Activated gamma-delta T cell treated with Interleukin-2 at 50 U/mL for 16 hours (primary cell): ENCODE data around the gene KIAA1755.

ENCODE experiments used
- DNase-seq: peaks from one replicate; pipeline ENCODE4 v3.0.0-alpha.2; 2020

Gene KIAA1755

DNA sequence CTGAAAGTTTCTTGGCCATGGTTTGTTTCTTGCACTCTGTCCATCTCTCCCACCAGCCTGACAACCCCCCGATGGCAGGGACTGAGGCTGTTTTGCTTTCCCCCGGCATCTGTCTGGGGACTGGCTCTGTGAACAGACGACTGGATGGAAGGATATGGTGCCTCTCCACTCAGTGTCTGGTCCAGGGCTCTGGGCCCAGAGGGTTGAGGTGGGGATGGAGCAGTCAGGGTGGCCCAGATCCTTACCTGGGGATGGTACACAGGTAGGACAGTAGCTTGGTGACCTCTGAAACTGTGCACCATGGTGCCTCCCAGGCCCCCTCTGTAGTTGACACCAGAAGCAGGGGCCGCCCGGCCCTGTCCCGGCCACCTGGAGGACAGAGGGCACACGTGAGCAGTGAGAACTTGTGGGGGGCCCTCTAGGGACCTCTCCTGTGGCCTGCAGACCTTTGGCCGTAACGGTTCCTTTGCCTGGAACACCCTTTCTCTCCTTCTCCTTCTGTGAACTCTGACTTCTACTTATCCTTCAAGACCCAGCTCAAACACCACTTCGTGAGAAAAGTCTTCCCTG, 29.5 kb downstream of the KIAA1755 start:
- no peak for DNase-seq

DNA sequence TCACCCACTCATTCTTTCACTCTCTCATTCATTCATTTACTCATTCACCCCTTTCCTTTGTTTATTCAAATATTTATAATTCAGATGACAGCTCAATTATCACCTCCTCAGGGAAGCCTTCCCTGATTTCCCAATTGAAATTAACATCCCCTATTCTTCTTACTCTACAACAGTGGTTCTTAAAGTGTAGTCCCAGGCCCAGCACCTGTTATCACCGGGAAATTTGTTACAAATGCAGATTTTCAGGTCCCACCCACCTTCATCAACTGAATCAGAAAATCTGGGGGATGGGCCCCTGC, 30.3 kb downstream of the KIAA1755 start:
- no peak for DNase-seq

DNA sequence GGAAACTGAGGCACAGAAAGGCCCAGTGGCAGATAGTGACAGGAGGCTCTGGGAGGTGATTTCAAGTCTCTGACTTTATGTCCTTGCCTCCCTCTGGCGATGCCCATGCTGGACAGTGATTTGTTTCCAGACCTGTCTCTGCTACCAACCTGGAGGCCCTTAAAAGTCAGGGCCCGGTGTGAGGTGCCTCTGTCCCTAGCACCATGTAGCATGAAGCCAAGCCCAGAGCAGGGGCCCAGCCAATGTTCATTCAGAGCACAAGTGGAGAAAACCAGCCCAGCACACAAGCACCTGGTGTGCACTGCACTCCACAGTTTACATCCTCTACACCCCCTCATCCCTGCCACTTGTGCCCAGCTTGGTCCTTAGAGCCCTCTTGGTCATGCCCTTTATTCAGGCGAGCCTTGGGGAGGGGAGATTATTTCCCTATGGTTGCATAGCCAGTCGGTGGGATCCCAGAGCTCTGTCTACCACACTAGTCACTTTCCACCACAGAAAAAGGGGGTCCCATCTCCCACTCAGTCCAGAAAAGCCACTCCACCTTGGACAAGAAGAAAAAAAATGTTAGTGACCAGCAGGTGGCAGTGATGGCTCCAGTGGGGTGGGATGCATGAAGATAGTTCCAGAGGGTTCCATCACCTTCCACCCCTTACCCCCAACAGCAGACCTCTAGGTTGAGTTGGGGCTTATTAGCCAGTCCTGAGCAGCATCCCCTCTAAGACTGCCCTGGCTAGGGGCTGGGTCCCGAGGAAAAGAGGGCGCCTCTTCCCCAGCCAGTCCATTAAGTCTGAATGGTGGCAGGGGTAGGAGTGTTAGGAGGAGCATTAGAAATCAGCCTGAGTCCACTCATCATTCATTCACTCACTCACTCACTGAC, 30.9 kb downstream of the KIAA1755 start:
- DNase-seq, result no peak

DNA sequence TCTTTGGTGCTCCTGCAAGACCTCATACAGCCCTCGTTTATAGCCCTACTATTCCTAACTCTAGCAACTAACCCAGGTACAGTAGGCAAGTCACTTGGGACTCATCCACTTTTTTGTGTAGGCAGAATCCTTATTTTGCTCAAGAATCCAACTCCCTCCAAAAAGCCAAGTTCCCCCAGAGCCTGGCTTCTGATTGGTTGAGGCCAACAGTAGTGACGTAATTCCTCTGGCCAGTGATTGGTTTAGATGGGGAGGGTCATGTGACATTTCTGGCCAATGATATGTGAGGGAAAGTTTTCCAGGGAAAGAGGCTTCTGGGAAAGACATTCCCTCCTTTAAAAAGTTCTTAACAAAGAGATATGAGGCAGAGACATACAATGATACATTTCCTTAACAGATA, 32.1 kb downstream of the KIAA1755 start:
- no peak for DNase-seq

DNA sequence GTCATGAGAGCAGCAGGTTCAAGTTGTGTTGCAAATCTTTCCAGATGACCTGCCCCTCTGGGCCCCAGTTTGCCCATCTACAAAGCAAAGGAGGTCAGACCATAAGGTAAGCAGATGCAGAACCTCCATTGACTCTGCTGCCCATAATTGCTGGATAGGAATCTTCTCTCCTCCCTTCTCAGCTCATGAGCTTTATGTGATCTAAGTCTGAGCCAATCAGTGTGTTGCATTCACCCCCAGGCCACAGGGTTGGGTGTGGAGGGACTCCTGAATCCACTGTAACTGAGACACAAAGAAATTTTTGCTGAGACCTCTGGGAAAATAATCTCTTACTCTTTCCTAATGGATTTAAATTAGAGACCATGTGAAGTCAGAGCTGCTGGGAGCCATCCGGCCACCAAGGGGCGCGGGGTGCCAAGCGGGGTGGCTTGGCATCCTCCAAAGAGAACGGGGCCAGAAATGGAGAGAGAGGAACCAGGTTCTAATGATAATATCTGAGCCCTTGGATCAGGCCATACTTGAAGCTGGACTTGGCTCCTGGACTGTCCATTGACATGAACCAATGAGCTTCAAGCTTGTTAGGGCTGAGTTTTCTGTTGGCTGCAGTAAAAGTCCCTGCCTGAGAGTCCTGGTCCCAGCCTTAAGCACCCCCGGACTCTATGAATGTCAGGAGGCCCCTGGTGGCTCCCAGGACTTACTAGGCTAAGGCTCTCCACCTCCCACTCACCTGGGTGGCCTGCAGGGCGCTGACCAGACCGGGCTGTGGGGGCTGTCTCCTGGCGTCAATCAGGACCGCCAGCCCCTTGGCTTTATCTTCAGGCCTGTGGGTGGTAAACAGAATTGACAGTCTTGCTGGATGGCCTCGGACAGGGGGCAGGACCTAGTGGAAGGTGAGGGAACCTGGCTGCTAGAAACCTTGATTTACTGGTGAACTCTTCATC, 32.8 kb downstream of the KIAA1755 start:
- DNase-seq, result no peak

DNA sequence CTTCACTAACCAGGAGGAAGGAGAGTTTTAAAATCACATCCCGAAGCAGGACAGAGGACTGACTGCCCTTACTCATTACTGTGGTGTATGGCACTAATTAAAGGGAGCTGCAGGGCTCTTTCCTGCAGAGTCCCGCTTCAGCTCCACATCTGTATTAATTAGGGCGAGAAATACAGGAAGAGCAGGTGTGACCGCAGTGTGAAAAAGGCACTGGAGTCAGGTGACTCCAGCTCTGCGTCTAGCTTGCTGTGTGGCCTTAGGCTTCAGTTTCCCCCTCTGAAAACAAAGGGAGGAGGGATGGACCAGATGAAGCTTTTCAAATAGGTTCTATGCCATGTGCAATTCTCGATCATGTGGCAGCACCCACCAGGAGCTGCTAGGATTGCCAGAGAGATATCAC, 34.0 kb downstream of the KIAA1755 start:
- DNase-seq, result no peak

DNA sequence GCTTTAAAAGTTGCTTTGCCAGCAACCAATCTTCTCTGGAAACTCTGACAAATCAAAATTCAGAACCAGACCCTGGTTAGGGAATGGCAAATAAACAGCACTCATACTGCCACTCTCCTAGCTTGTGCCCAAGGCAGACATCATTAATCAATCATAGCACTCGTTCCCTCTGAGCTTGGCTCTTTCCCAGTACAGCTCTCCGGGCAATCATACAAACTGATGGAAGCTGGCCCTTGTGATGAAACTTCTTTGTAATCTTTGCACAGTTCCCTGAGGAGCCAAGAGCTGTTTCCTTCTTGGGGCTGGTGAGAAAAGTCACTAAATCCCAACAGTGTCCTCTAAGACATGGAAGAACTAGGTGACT, 34.7 kb downstream of the KIAA1755 start:
- no peak for DNase-seq

DNA sequence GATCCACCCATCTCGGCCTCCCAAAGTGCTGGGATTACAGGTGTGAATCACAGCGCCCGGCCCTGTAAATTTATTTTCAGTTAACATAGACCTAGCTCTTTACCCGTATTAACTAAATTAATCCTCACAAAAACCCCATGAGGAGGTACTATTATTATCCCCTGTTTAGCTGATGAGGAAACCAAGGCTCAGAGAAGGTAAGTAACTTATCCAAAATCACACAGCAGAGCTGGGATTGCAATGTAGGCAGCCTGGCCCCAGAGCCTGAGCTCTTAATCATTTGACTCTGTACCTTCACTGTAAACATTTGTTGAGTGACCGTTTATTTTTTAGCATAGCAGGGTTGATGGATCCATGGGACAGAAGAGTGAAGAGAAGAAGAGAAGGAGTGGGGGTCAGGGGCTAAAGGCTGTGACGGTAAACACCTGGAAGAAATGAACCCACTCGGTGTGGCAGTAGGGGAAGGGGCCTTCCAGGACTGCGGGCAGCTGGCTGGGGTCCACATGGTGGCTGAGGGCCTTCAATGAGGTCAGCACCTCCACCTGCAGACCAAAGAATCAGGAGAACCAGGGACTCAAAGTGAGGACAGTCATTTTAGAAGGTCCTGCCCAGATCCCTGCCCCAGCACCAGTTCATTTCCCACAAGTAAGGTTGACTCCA, 35.2 kb downstream of the KIAA1755 start:
- no peak for DNase-seq

DNA sequence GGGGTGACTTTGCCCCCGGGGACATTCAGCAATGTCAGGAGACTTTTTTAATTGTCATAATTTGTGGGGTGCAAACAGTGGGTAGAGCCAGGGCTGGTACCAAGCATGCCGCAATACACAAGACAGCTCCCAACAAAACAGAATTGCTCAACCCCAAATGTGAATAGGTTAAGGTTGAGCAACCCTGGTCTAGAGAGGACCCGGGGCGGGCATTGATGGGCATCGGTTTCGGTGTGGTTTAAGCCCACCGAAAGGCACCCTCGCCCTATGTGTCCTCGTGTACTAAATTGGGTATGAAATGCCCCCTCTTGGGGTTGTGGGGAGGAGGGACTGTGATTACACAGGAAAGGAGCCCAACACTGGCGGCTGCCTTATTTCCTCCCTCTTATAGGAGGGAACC, 36.0 kb downstream of the KIAA1755 start:
- no peak for DNase-seq

DNA sequence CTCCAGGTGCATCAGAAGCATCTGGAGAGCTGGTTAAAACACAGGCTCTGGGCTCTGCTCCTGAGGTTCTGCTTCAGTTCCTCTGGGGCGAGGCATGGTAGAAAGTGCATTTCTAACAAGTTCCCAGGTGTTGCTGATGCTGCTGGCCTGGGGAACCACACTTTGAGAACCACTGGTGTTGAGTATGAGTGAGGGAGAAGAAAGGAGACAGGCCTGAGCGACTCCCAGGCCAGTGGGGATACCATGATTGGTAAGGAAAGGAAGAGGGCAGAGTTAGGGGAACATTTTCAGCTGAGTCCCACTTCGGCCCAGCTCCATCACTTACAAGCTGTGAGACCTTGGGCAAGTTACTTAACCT, 36.8 kb downstream of the KIAA1755 start:
- no peak for DNase-seq

DNA sequence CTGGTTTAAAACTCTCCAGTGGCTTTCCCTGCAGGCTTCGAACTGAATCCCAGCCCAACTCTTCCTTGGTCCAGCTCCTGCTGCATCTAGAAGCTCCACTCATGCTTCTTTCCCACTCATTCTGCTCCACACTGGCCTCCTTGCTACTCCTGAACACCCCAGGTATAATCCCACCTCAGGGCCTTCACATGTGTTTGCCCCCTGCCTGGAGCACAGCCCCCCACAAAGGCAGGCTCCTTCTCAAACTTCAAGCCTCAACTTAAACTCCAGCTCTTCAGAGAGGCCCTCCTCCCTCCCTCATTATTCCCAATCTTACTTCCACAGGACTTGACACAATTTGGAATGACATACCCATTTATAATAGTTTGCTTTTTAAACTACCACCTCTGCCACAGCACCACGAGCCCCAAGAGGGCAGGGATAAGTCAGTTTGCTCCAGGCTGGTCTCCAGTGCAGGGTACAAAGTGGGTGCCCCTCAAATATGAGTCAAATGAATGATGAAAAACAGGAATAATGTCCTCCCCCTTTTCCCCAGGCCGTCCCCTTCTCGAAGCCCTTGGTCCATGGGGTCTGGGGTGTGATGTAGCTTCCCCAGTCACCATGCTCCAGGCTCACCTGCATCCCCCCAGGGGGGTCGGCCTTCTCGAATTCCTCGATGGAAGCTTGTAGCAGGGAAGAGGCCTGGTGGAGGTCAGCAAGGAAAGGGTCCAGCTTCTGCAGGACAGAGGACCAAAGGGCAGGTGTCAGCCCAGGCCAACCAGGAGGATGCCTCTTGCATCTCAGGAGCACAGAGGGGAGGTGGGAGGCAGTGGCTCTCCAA, 37.4 kb downstream of the KIAA1755 start:
- no peak for DNase-seq

DNA sequence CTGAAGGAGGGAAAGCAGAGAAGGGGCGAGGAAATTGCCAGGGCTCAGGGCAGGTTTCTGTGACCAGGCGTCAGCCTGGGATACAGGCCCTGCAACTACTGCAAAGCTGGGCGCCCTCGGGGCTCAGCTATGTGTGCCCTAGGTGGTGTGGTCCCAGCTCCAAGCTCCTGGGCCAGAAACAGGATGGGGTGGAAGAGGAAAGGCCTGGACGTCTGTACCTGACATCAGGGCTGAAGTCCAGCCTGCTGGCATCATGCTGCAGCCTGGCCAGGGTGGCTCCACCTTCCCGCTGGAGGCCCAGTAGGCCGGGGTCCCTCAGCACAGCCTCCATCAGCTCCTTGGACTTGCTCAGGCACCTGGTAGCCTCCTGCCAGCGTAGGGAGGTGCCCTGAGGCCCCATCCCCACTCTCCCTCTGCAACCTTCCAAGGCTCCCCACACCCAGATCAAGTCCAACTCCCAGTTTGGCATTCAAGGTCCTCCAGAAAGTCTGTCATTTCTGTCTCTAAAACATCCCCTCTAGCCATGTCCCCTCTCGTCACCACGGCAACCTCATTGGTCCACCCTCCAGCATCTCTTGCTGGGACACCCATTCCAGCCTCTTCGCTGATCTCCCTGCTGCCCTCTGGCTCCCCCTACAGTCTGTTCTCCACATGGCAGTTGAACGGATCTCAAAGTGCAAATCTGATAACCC, 38.2 kb downstream of the KIAA1755 start:
- peak; percentile 30 for DNase-seq

DNA sequence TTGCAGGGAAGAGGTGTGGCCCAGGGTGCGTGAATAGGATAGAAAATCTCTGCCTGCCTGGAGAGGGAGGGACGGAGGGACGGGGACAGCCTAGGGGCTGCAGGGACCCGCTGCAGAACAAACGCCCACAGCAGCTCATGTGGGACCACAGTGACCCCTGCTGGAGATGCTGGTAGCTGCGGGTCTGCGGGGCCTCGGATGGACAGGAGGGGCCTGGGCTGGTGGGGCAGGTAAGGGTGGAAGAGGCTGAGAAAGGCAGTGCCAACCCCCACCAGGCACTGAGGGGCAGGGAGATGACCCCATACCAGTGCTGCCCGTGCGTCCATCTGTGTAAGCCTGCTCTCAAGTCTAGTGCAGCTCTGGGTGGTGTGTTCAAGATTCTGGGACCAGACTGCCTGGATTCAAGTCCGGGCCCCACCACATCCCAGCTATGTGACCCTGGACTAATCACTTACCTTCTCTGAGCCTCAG, 39.4 kb downstream of the KIAA1755 start:
- peak; percentile 63 for DNase-seq

DNA sequence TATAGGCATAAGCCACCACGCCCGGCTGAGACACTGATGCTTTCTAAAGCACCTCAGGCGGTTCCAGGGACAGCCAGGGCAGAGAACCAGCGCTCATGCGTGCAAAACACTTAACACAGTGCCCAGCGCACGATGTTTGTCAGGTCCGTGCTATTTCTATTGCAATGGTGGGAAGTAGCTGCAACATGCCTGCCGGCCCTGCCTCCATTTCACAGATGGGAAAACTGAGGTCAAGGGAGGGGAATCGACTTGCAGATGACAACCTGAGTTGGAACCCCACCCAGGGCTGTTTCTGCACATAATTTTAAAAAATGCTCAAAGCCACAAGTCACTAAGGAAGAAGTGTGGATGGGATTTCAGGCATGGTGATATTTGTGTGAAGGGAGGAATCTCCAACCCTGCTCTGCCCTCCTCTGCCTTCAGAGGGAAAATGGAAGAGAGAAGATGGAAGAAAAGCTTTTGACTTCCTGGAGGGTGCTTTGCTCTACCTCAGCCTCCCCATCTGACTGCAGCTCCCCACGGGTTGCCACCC, 39.9 kb downstream of the KIAA1755 start:
- DNase-seq, result no peak

DNA sequence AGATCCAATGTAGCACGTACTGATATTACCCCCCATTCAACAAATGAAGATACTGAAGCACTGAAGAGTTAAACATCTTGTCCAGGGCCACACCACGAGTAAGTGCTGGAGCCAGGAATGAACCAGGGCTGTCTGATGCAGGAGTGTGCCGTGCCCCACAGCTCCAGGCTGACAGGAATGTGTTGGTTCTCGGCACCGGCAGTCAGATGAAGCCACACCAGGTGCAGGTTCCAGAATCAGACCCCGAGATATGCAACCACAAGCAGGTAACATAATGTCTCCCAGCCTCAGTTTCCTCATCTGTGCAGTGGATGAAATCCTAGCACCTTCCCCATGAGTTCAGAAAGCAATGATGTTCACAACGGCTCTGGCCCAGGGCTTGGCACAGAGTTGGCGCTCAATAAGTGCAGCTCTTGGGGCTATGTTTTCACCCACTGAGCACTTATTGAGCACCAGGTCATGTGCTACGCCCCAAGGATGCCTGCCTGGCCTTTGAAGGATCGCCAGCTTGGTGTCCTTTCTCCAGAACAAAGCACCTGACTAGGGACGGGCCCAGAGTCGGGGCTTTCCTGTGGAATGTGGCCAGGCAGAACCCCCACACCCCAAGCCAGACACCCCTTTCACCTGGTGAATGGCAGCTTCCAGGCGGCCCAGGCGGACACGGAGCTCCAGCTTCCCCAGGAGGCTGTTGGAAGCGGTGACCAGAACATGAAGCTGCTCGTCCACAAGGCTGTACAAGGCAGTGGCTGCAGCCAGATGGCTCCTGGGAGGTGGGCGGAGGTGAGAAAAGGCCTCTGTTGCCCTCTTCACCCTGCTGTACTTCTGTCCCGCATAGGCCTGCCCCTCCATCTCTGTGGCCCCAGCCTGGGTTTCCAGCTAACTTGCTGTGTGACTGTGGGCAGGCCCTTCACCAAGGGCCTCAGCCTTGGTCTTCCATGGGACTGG, 41.3 kb downstream of the KIAA1755 start:
- no peak for DNase-seq

DNA sequence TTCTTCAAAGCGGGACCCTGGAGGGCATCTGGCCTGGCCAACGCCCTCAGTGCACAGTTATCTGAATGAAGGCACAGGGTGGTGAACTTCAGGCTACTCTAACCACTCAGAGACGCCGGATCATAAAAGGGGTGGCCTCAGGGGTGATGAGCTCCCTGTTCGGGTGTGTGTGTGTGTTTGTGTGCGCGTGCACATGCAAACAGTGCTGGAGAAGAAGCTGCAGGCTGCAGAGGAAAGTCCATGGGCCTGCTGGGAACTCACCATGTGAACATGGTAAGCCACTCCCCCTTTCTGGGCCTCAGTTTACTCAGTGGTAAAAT, 42.0 kb downstream of the KIAA1755 start:
- no peak for DNase-seq

DNA sequence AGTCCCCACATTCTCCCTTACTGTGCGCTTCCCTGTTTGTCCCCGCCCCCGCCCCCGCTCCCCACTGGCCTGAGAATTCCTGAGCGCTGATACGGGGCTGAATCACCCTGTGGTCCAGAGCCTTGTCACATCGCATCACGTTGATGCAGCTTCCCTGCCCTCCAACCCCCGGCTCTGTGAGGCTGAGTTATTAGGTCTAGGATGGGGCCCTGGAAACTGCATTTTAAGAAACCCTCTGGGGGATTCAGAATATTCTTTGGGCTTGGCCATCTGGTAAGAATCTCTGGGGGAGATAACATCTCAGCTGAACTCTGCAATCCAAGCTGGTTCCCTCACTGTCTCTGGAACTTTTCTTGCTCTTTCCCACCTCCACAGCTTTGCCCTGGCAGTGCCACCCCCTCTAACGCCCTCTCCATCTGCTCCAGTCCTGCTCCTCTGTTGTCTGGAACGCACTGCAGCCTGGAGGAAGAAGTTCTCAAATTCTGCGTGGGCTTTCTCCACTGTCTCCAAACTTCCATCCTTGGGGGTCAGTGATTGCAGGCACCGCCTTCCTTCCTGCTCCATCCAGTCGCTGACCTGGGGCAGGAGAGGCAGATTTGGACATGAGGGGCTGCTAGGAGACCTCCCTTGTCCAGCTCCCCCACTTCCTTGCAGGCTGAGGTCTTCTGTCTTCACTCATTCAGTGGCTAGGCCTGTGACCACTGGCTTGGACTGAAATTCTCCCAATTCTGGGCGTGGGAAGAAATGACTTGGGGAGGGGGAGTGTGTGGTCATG, 42.6 kb downstream of the KIAA1755 start:
- no peak for DNase-seq

DNA sequence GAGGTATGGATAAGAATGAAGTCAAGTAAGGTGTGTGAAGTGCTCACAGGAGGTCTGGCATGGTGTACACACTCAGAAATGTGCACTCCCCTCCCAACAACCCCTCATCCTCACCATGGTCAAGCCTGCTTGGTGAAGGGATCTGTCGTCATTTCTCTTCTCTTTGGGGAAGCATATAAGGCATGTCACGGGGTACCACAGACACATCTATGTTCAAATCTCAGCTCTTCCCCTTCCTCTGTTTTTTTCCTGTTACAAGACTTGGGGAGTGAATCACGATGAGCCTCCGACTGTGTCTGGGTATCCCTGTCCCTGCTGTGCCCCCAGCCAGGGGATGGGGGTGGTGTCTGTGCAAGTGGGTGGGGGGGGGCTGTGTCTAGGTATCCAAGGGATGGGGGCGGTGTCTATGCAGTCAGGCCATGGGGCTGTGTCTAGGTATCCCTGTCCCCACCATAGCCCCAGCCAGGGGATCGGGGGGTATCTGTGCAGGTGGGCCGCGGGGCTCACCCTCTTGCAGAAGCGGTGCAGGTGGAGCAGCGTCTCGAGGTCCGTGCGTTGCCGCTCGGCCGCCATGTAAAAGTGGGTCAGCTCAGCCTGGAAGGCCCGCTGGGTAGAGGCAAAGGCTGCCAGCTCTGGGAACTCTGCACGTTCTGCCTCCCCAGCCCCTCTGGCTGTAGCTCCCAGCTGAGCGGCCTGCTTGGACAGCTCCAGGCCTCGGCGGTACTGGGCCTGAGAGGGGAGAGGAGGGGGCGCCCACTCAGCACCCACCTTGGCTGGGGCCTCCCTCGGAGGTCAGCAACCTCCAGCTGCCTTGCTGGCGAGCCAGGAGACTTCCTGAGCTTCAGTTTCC, 43.6 kb downstream of the KIAA1755 start:
- DNase-seq, result no peak

DNA sequence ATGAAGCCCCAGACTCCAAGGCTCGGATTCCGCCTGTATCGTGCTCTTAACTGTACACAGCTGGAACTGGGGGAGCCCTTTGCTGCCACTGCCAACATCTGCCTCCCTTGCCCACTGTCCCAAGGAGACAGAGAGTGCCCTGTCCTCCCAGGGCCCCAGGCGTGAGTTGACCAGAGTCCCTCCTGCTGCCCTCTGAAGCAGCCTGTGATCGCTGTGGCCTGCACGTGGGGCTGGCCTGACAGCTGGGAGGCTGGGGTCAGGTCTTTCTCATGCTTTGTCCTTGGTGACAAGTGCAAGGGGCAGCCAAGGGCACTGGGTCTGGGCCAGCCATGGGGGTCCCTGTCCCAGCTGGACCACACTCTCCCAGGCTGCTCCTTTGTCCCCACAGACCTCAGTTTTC, 44.3 kb downstream of the KIAA1755 start:
- DNase-seq, result no peak
